GF-D8 (cell line): Measurements from ENCODE around the gene RANBP6.

Experiments used
- DNase-seq: peaks from one replicate; lab custom pipeline; 2025; lab: John Stamatoyannopoulos, UW

The RANBP6 gene

GRCh38 chr9:6007058-6007769 is 8.2 kb downstream of the RANBP6 start:
- DNase-seq = peak; percentile 71

DNA sequence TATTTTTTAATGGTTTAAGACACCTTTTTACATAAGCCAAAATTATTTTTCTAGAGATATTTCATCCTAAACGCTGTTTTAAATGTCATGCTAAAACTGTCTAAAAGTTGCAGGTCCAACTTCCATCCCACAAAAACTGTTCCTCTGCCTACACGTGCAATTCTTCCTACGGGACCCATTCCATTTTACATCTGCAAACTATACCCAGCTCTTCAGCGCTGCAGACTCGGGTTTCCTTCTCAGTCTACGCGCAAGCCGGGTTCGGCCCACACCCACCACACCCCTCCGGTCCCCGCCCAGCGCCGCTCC is 8.7 kb downstream of the RANBP6 start:
- no peak for DNase-seq

DNA sequence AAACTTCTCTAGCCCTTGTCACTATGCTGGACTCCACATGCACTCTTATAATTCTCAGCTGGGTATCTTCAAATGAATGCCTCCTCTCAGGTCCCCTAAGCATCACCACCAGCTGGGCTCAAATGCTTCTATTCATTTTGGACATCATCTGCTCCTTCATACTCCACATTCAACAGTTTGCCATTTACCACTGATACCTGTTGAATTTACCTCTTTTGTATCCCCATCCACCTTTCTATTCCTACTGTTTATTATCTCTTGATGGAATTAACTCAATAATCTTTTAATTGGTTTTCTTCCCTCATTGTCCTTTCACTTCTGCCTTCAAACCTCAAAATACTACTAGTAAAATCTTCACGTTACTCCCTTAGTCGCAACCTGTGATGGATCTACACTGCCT is 14.5 kb downstream of the RANBP6 start:
- no peak for DNase-seq

GRCh38 chr9:5999443-6000101 is 15.9 kb downstream of the RANBP6 start:
- DNase-seq = no peak

GRCh38 chr9:5994493-5994892 is 20.9 kb downstream of the RANBP6 start:
- DNase-seq = no peak

DNA sequence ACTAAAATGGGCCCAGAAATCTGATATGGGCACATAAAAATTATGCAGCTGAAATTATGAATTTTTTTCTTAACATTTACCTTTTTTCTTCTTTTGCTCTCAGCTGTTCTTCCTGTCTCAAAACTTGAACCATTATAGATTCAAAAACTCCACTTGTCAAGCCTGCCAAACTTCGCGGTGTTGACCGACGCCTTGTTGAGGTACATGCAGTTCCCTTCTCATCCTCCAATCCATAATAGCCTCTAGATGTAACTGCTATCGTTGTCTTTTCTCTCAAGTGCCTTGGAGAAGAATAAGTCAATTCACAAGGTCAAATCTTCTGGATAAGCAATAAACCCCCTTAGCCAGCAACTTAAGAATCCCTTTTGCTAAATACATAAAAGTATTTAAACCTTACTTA is 27.2 kb downstream of the RANBP6 start:
- no peak for DNase-seq

DNA sequence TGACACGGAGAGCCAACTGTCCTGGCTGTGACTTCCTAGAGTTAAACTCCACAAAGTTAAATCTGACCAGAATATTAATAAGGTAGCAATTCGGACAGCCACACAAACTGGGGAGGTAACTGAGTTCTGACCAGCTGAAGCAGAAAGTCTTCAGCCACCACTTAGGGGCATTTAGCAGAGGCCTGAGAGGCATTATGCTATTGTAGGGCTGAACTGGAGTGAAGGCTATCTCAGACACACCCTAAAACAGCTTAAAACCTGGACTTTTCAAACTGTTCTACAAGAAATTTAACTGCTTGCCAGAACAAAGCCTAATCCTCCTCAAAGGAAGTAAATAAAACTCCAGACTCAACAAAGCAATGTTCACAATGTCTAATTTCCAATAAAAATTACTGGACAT is 32.4 kb downstream of the RANBP6 start:
- DNase-seq = no peak

- no peak for DNase-seq
Observed at GRCh38 chr9:5982317-5982716, 33.1 kb downstream of the RANBP6 start.

DNA sequence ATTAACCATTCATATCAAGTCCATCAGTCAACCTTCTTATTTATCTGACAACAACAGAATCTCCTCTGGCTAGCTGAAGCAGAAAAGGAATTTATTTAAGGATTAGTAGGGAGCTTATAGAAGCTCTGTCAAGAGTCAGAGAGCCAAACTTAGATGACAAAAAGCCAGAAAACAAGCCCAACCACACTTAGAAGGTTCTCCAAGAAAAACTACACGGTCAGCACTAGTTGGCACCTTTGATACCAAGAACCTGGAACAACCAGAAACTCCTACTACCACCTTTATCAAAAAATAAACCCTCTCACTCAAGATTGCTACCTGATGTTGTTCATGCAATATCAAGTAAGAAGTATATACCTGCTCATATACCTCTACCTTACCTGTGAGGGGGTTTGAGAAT is 36.9 kb downstream of the RANBP6 start:
- DNase-seq = no peak

DNA sequence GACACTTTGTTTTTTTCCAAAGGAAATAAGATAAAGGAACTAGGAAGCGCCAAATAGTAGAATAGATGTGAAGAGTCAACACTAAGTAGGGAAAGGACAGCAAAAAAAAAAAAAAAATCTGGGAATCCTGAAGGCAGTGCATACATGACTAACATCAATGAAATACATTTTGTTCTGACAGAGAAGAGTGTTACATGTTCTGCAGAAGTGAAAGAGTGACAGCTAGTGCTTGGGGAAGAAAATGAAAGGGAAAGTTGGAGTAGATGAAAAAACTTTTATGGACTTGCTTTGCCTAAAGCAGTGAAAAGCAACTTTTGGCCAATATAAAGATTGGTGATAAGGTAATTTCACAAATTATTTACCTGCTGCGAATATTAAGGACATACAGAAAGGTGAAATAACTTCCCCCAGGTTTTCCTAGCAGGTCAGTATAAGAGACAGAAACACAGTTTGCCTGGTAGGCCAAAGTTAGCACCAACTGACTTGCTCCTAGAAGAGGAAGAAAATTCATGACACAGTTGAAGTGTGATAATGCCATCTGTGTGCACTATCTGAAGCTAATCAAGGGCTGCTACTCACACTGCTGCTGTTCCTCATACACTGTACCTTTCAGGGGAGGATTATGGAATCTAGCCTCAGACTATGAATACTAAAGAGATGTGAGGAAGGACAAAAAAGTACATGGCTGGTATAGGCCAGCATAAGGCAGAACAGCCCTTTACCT is 38.6 kb downstream of the RANBP6 start:
- DNase-seq = no peak

DNA sequence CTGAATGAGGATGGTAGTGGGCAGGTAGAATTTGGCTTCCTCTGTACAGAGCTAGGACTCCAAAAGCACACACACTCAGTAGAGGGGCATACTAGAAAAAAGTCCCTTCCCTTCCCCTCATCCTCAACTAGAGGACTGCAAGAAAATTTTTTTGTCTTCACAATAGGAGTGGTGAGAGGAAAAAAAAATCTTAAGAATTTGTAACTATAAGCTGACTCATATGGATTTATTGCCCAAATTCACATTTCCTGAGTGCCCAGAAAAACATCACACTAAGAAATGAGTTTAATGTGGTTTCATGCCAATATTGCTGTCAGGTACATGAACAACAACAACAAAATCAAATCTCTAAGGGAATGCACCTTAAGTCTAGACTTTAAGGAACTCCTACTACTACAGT is 43.7 kb downstream of the RANBP6 start:
- no peak for DNase-seq
